Testis (tissue), 2 donors: Measurements from ENCODE around the gene MDH2.
"Not testable (repeated sequence)": the region's sequence is repeated elsewhere in the genome, so short reads cannot be mapped to it uniquely, and the experiment has no call there.

ENCODE experiments used
- POLR2A ChIP-seq: fragments of 450-650 bp; IDR thresholded peaks from one replicate; pipeline ENCODE4 v1.6.1; 2017; ENCODE audit warnings: antibody characterized with exemption, mild to moderate bottlenecking, moderate library complexity
- TF ChIP-seq, protein P1 (sequence below), 3 experiments: fragments of 450-650 bp in 2 of 3; fragments of 200-600 bp in 1 of 3; sonication (generic) in 1 of 3; IDR thresholded peaks; one replicate each; pipeline ENCODE4 v1.5.1; 2016 to 2019; ENCODE audit warnings: antibody characterized with exemption in 3 of 3, mild to moderate bottlenecking in 2 of 3, moderate library complexity in 1 of 3

DNA sequence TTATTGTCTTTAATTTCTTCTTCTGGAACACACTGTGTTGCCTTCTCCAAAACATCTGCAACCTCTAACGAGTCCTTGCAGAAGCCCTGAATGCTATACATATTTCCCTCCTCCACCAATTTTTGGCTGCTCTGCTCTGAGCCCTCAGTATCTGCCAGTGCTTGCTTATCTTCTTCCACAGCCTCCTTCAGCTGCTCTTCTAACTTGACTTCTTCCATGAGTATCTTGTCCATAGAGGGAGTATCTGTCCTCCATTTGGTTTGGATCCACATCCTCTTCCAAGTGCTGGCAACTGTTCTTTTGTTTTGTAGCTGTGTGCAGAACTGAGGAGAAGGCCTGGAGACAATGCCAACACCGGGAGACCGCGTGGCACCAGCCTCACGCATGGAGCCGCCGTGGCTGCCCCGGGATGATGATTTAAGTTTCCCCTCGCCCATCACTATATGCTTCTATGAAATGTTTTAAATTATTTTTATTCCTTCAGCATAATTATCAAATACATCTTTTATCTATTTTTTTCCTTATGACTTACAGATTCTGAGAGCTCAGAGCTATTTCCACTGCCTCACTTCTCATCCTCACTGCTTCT is 65.2 kb downstream of the MDH2 start:
- TF ChIP-seq, protein P1, sequence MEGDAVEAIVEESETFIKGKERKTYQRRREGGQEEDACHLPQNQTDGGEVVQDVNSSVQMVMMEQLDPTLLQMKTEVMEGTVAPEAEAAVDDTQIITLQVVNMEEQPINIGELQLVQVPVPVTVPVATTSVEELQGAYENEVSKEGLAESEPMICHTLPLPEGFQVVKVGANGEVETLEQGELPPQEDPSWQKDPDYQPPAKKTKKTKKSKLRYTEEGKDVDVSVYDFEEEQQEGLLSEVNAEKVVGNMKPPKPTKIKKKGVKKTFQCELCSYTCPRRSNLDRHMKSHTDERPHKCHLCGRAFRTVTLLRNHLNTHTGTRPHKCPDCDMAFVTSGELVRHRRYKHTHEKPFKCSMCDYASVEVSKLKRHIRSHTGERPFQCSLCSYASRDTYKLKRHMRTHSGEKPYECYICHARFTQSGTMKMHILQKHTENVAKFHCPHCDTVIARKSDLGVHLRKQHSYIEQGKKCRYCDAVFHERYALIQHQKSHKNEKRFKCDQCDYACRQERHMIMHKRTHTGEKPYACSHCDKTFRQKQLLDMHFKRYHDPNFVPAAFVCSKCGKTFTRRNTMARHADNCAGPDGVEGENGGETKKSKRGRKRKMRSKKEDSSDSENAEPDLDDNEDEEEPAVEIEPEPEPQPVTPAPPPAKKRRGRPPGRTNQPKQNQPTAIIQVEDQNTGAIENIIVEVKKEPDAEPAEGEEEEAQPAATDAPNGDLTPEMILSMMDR (IDR thresholded peaks at IDR 0.05), result not testable (repeated sequence)
- TF ChIP-seq POLR2A, result not testable (repeated sequence)
